ENCODE measurements around the gene PRM1. TPM values are rescaled to one million over a fixed set of nuclear protein-coding genes. Genes with fewer than 3 reads are reported as not detected.

The PRM1 gene
- total RNA-seq, 1 experiment from 2014 or later: not detected

- intact Hi-C loops (cut with micrococcal nuclease; ENCODE audit: unreplicated experiment): loop anchor here (2.0 kb wide), 1 partner anchor 22 kb away; the partner anchor contains the start of gene SOCS1
- no peaks in the 10 kb centered on the region for H3K9me3 ChIP-seq
- BruUV-seq (replicated peaks): no TSS peak
- no peaks in the 10 kb centered on the region for H3K27me3 Mint-ChIP-seq (ENCODE audit: insufficient read depth, unreplicated experiment)
- peak overlapping the region; percentile 87 for H3K27ac Mint-ChIP-seq (ENCODE audit: unreplicated experiment)
- no peak for DNase-seq
- H3K4me1 Mint-ChIP-seq (ENCODE audit: low read depth, unreplicated experiment): peaks cover 16% of the 10 kb centered on the region
- H3K4me3 ChIP-seq (ENCODE audit: low read depth, low read length): no peak overlapping the region
- no peak for TF ChIP-seq CTCF (IDR thresholded peaks at IDR 0.05; ENCODE audit: insufficient read depth in 1 of 2, low read depth in 1 of 2, low read length in 1 of 2, severe bottlenecking in 1 of 2, unreplicated experiment in 1 of 2)
- peaks cover 21% of the 10 kb centered on the region for H3K4me1 ChIP-seq
- H3K27me3 ChIP-seq (replicated peaks; ENCODE audit: control insufficient read depth, insufficient read depth, low read length): no peaks in the 10 kb centered on the region
- no peaks in the 10 kb centered on the region for H3K9me3 Mint-ChIP-seq (ENCODE audit: unreplicated experiment)
- peak overlapping the region; percentile 38 for H3K4me3 Mint-ChIP-seq (ENCODE audit: unreplicated experiment)
- ChIA-PET POLR2A (interaction anchor here (1.0 to 1.3 kb wide), 2 partner anchors 18 to 23 kb away, joined by 9 to 21 read pairs; partner anchors contain the start of gene SOCS1), CTCF (interaction anchor here (1.0 to 1.8 kb wide), 2 partner anchors 23 to 78 kb away, joined by 3 to 29 read pairs; partner anchors contain the start of gene SOCS1)
- no peaks in the 10 kb centered on the region for H3K36me3 ChIP-seq (ENCODE audit: control insufficient read depth, insufficient read depth, low read length)
- H3K36me3 Mint-ChIP-seq (ENCODE audit: insufficient read depth, unreplicated experiment): no peaks in the 10 kb centered on the region
Measured at GRCh38 chr16:11278681-11279628, 2.2 kb downstream of the PRM1 start.

- BruUV-seq (replicated peaks): no TSS peak
- ChIA-PET CTCF (no interaction called here), POLR2A (interaction anchor here (0.6 kb wide), 1 partner anchor 9 kb away, joined by 3 read pairs; no protein-coding TSS in a partner anchor)
- Mint-ChIP-seq H3K36me3 (ENCODE audit: insufficient read depth, unreplicated experiment) (no peaks in the 10 kb centered on the region), H3K4me1 (ENCODE audit: low read depth, unreplicated experiment) (peaks cover 12% of the 10 kb centered on the region), H3K27ac (ENCODE audit: unreplicated experiment) (peak overlapping the region; percentile 48), H3K4me3 (ENCODE audit: unreplicated experiment) (no peak overlapping the region), H3K9me3 (ENCODE audit: unreplicated experiment) (no peaks in the 10 kb centered on the region), H3K27me3 (ENCODE audit: insufficient read depth, unreplicated experiment) (no peaks in the 10 kb centered on the region)
- Histone ChIP-seq H3K9me3 (no peaks in the 10 kb centered on the region), H3K4me1 (peaks cover 21% of the 10 kb centered on the region), H3K36me3 (ENCODE audit: control insufficient read depth, insufficient read depth, low read length) (no peaks in the 10 kb centered on the region), H3K27me3 (replicated peaks; ENCODE audit: control insufficient read depth, insufficient read depth, low read length) (no peaks in the 10 kb centered on the region), H3K4me3 (ENCODE audit: low read depth, low read length) (no peak overlapping the region)
- TF ChIP-seq CTCF (IDR thresholded peaks at IDR 0.05; ENCODE audit: insufficient read depth in 1 of 2, low read depth in 1 of 2, low read length in 1 of 2, severe bottlenecking in 1 of 2, unreplicated experiment in 1 of 2): no peak
- DNase-seq: no peak
- intact Hi-C loops (cut with micrococcal nuclease; ENCODE audit: unreplicated experiment): loop anchor here (2.0 kb wide), 1 partner anchor 21 kb away; the partner anchor contains the start of gene SOCS1
Measured at GRCh38 chr16:11277607-11278337, 3.4 kb downstream of the PRM1 start.

GRCh38 chr16:11276896-11277593 lies 4.1 kb downstream of the PRM1 start:
- Mint-ChIP-seq H3K27me3 (ENCODE audit: insufficient read depth, unreplicated experiment) (no peaks in the 10 kb centered on the region), H3K4me1 (ENCODE audit: low read depth, unreplicated experiment) (peaks cover 12% of the 10 kb centered on the region), H3K36me3 (ENCODE audit: insufficient read depth, unreplicated experiment) (no peaks in the 10 kb centered on the region), H3K27ac (ENCODE audit: unreplicated experiment) (peak overlapping the region; percentile 48), H3K9me3 (ENCODE audit: unreplicated experiment) (no peaks in the 10 kb centered on the region), H3K4me3 (ENCODE audit: unreplicated experiment) (no peak overlapping the region)
- no peaks in the 10 kb centered on the region for H3K9me3 ChIP-seq
- DNase-seq: no peak
- BruUV-seq (replicated peaks): no TSS peak
- TF ChIP-seq CTCF (IDR thresholded peaks at IDR 0.05; ENCODE audit: insufficient read depth in 1 of 2, low read depth in 1 of 2, low read length in 1 of 2, severe bottlenecking in 1 of 2, unreplicated experiment in 1 of 2): no peak
- H3K36me3 ChIP-seq (ENCODE audit: control insufficient read depth, insufficient read depth, low read length): no peaks in the 10 kb centered on the region
- ChIA-PET POLR2A (no interaction called here), CTCF (no interaction called here)
- no peak overlapping the region for H3K4me3 ChIP-seq (ENCODE audit: low read depth, low read length)
- peaks cover 21% of the 10 kb centered on the region for H3K4me1 ChIP-seq
- no peaks in the 10 kb centered on the region for H3K27me3 ChIP-seq (replicated peaks; ENCODE audit: control insufficient read depth, insufficient read depth, low read length)
- intact Hi-C loops (cut with micrococcal nuclease; ENCODE audit: unreplicated experiment): no loop called here
